Prostate gland (tissue), 2 donors: ENCODE measurements around the gene AVPR1B. TPM values are rescaled to one million over a fixed set of nuclear protein-coding genes. Genes with fewer than 3 reads are reported as not detected.

Source experiments
- DNase-seq: peaks from one replicate; pipeline ENCODE4 v3.0.0-alpha.2; 2019; ENCODE audit warnings: low spot score
- H3K27ac ChIP-seq, 2 donors: fragments of 200-600 bp; sonication (generic); 2 replicates each; pipeline ENCODE4 v1.5.1; 2017 to 2019
- H3K27me3 ChIP-seq: fragments of 200-600 bp; sonication (generic); replicated peaks from 2 replicates; pipeline ENCODE4 v1.5.1; 2019; ENCODE audit not compliant: insufficient read depth
- H3K36me3 ChIP-seq, 2 donors: fragments of 200-600 bp; sonication (generic); 1 replicate in 1 of 2; 2 replicates in 1 of 2; pipeline versions ENCODE4 v1.5.1 to v1.8.1; 2017 to 2019
- H3K4me1 ChIP-seq: fragments of 200-600 bp; sonication (generic); replicated peaks from 2 replicates; pipeline ENCODE4 v1.5.1; 2019
- H3K4me3 ChIP-seq, 2 donors: fragments of 200-600 bp; sonication (generic); 2 replicates each; pipeline ENCODE4 v1.5.1; 2017 to 2019
- H3K9me3 ChIP-seq: fragments of 200-600 bp; sonication (generic); 2 replicates; pipeline ENCODE4 v1.5.1; 2017
- CTCF ChIP-seq, 4 experiments: fragments of 200-600 bp in 2 of 4; fragments of 450-650 bp in 2 of 4; sonication (generic) in 2 of 4; IDR thresholded peaks; 1 replicate in 3 of 4; 2 replicates in 1 of 4; pipeline ENCODE4 v1.5.1; 2016 to 2019; ENCODE audit warnings: antibody characterized with exemption in 4 of 4, mild to moderate bottlenecking in 2 of 4, moderate library complexity in 2 of 4
- POLR2A ChIP-seq: fragments of 450-650 bp; IDR thresholded peaks from one replicate; pipeline ENCODE4 v1.6.1; 2016; ENCODE audit warnings: antibody characterized with exemption, mild to moderate bottlenecking
- POLR2AphosphoS5 ChIP-seq: sonication (generic); formaldehyde crosslinking; IDR thresholded peaks from one replicate; pipeline ENCODE4 v1.6.1; 2017; ENCODE audit warnings: antibody characterized with exemption
- WGBS: methylation state at CpG from one replicate; pipeline ENCODE4 v1.1.5; 2018; 5-methylcytosine and 5-hydroxymethylcytosine counted together
- intact Hi-C: fragments of 100-400 bp; cut with DNase I; formaldehyde crosslinking; loops from one replicate; pipeline ENCODE4 v1.14.2; 2022
- total RNA-seq, 2 donors: library from RNA; depleted of rRNA; stranded (reverse); fragments of >200 nt; gene quantifications; one replicate each; pipeline ENCODE4 v1.1.0, GENCODE V29; 2016

The AVPR1B gene
- total RNA-seq, 2 donors from 2014 or later, result not detected

GRCh38 chr1:206142011-206142410 is 24.8 kb upstream of the AVPR1B start:
- Histone ChIP-seq H3K9me3 (no peaks in the 10 kb centered on the region), H3K27ac (no peak overlapping the region), H3K4me1 (no peaks in the 10 kb centered on the region), H3K4me3 (no peak overlapping the region), H3K27me3 (no peaks in the 10 kb centered on the region), H3K36me3 (no peaks in the 10 kb centered on the region)
- TF ChIP-seq CTCF (IDR thresholded peaks at IDR 0.05), result no peak
- TF ChIP-seq POLR2AphosphoS5, result no peak
- TF ChIP-seq POLR2A, result no peak
- intact Hi-C loops, result no loop called here
- no peak for DNase-seq
- WGBS, result 76% methylated on average over 3 of the region's 3 CpGs

DNA sequence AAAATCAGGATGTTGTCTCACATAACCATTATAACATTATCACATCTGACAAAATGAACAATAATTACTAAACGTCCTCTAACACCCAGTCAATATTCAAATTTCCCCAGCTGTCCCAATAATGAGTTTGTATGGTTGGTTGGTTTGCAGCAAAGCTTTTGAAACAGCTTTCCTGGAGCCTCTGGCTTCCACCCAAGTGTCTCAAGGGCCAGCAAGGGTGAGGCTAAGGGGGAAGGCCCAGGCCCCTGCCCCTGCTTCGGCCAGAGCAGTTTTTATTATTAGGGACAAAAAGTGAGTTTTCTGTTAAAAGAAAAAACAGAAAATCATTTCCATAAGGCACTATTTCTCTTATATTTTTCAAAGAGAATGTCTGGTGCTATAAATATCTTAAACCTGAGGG is 19.1 kb upstream of the AVPR1B start:
- DNase-seq, result no peak
- Histone ChIP-seq H3K4me1 (no peaks in the 10 kb centered on the region), H3K36me3 (no peaks in the 10 kb centered on the region), H3K4me3 (no peak overlapping the region), H3K27me3 (no peaks in the 10 kb centered on the region), H3K27ac (no peak overlapping the region), H3K9me3 (no peaks in the 10 kb centered on the region)
- intact Hi-C loops, result no loop called here
- TF ChIP-seq POLR2A (no peak), CTCF (IDR thresholded peaks at IDR 0.05) (no peak), POLR2AphosphoS5 (no peak)
- WGBS, result 58% methylated on average over 2 of the region's 2 CpGs

DNA sequence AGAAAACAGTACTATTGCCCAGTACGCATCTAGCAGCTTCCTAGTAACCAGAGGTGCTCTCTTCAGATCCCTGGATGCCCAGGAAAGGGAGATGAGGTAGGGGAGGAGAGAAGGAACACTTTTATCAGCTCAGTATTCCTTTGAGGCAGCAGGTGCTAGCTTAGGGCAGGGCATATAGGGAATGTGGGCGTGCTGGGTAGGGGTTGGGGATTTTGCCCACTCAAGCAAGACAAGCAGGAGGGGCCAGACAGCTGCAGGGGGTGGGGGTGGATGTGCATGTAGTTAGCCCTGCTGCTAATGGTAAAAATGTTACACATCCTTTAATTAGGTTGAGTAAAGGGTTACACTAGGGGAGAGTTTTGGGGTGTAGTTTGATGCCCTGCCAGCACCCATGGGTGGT is 18.1 kb upstream of the AVPR1B start:
- no peak overlapping the region for H3K4me3 ChIP-seq
- TF ChIP-seq CTCF (IDR thresholded peaks at IDR 0.05) (no peak), POLR2A (no peak), POLR2AphosphoS5 (no peak)
- 89% methylated on average over 2 of the region's 2 CpGs for WGBS
- no peaks in the 10 kb centered on the region for H3K36me3 ChIP-seq
- H3K4me1 ChIP-seq, result no peaks in the 10 kb centered on the region
- no peaks in the 10 kb centered on the region for H3K9me3 ChIP-seq
- H3K27ac ChIP-seq, result no peak overlapping the region
- no peak for DNase-seq
- intact Hi-C loops, result no loop called here
- no peaks in the 10 kb centered on the region for H3K27me3 ChIP-seq

GRCh38 chr1:206133751-206134415 is 16.7 kb upstream of the AVPR1B start:
- 81% methylated on average over 7 of the region's 7 CpGs for WGBS
- TF ChIP-seq POLR2AphosphoS5, result no peak
- no peak for TF ChIP-seq POLR2A
- TF ChIP-seq CTCF (IDR thresholded peaks at IDR 0.05), result no peak
- intact Hi-C loops, result no loop called here

GRCh38 chr1:206131037-206131436 is 13.8 kb upstream of the AVPR1B start:
- 54% methylated on average over 7 of the region's 7 CpGs for WGBS
- intact Hi-C loops, result no loop called here
- no peak overlapping the region for H3K27ac ChIP-seq
- H3K4me3 ChIP-seq, result no peak overlapping the region
- H3K9me3 ChIP-seq, result no peaks in the 10 kb centered on the region
- no peaks in the 10 kb centered on the region for H3K27me3 ChIP-seq
- no peaks in the 10 kb centered on the region for H3K4me1 ChIP-seq
- no peak for DNase-seq
- H3K36me3 ChIP-seq, result no peaks in the 10 kb centered on the region
- TF ChIP-seq POLR2A (no peak), CTCF (IDR thresholded peaks at IDR 0.05) (no peak), POLR2AphosphoS5 (no peak)

More at GRCh38 chr1:206133751-206134415, 16.7 kb upstream of the AVPR1B start:
- Histone ChIP-seq H3K36me3 (no peaks in the 10 kb centered on the region), H3K27ac (no peak overlapping the region), H3K4me3 (no peak overlapping the region), H3K9me3 (no peaks in the 10 kb centered on the region), H3K27me3 (no peaks in the 10 kb centered on the region), H3K4me1 (no peaks in the 10 kb centered on the region)
- no peak for DNase-seq
